Measurements from ENCODE around the gene MAML3. TPM values are rescaled to one million over a fixed set of nuclear protein-coding genes. Genes with fewer than 3 reads are reported as not detected.

Gene MAML3
- total and polyA plus RNA-seq, 2 of the 13 experiments (the other 11 are each of a cell fraction or from before 2014, with no cell fraction given) = 0.05 to 0.13 TPM

DNA sequence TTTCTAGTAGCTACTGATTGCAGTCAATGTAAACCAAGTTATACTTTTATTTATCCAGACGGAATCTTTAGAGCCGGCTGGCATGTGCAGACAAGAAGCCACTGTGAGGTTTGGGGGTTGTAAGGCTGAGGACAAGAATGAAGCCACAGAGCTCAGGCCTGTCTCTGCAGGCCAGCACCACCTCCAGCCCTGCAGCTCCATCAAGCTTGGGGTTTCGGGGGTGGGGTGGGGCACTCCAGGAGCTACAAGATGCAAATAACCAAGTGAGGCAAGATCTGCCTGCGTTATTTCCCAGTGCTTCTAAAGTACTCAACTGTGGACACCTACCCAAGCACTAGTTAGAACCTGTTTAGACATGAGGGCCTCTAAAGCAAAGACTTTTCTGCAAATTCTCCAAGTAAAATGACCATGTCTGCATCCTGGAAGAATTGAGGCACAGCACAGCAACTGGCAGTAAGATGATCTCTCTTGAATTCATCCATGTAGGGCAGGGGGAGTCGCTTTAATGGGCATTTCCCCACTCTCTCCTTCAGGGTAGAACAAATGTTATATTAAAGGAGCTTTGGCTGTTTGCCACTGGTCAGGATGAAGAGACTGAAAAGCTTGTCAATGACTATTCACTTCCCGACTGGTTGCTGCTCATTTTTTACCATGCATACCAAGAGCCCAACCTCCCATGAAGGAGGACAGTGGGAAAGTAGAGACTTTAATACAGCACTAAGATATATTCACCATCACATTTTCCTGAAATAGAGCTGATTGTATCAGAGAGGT, 265.8 kb downstream of the MAML3 start:
- Histone ChIP-seq H3K27ac (ENCODE audit: extremely low read length, insufficient read depth, low read length) (no peak overlapping the region), H2AFZ (ENCODE audit: low read length) (no peak overlapping the region), H3K9me3 (ENCODE audit: low read length) (no peaks in the 10 kb centered on the region), H3K4me1 (ENCODE audit: insufficient read depth, low read length) (peaks cover 39% of the 10 kb centered on the region), H3K4me2 (ENCODE audit: low read depth, low read length) (no peak overlapping the region), H3K36me3 (replicated peaks in 1 of 2; ENCODE audit: control insufficient read depth in 1 of 2, insufficient read depth in 2 of 2, low read length in 2 of 2) (no peaks in the 10 kb centered on the region), H3K9ac (ENCODE audit: insufficient read depth, low read depth, low read length) (no peak overlapping the region), H3K4me3 (replicated peaks in 1 of 3; ENCODE audit: insufficient read depth in 1 of 3, low read depth in 2 of 3, low read length in 3 of 3) (no peak overlapping the region), H4K20me1 (ENCODE audit: insufficient read depth, low read length) (no peaks in the 10 kb centered on the region), H3K27me3 (ENCODE audit: control insufficient read depth in 1 of 2, insufficient read depth in 2 of 2, low read length in 2 of 2) (peaks cover 0 to 13% of the 10 kb centered on the region in 2 experiments; a peak in 2 of 5 replicates), H3K79me2 (ENCODE audit: insufficient read depth, low read length) (no peaks in the 10 kb centered on the region)
- ChIA-PET POLR2A (no interaction called here), CTCF (ENCODE audit: low intra/inter-chr PET ratio, low total read pairs) (no interaction called here)
- intact Hi-C loops (cut with micrococcal nuclease; ENCODE audit: unreplicated experiment) = no loop called here
- TF ChIP-seq ZSCAN30 (CRISPR knock-in tag; IDR thresholded peaks at IDR 0.05) (no peak), SIN3B (IDR thresholded peaks at IDR 0.05; ENCODE audit: low read length) (no peak), HOXA7 (CRISPR knock-in tag; IDR thresholded peaks at IDR 0.05) (no peak), EED (CRISPR knock-in tag; IDR thresholded peaks at IDR 0.05) (no peak), KLF15 (CRISPR knock-in tag; IDR thresholded peaks at IDR 0.05; ENCODE audit: borderline replicate concordance) (no peak), NR2C2 (CRISPR knock-in tag; IDR thresholded peaks at IDR 0.05; ENCODE audit: borderline replicate concordance) (no peak), ZNF788 (CRISPR knock-in tag; IDR thresholded peaks at IDR 0.05; ENCODE audit: borderline replicate concordance) (no peak), NFE2L1 (CRISPR knock-in tag; IDR thresholded peaks at IDR 0.05; ENCODE audit: borderline replicate concordance) (no peak), ZNF367 (CRISPR knock-in tag; IDR thresholded peaks at IDR 0.05; ENCODE audit: borderline replicate concordance) (no peak)
- TF ChIP-seq, protein P1, sequence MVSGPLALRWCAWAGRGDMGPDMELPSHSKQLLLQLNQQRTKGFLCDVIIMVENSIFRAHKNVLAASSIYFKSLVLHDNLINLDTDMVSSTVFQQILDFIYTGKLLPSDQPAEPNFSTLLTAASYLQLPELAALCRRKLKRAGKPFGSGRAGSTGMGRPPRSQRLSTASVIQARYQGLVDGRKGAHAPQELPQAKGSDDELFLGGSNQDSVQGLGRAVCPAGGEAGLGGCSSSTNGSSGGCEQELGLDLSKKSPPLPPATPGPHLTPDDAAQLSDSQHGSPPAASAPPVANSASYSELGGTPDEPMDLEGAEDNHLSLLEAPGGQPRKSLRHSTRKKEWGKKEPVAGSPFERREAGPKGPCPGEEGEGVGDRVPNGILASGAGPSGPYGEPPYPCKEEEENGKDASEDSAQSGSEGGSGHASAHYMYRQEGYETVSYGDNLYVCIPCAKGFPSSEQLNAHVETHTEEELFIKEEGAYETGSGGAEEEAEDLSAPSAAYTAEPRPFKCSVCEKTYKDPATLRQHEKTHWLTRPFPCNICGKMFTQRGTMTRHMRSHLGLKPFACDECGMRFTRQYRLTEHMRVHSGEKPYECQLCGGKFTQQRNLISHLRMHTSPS (CRISPR knock-in tag; IDR thresholded peaks at IDR 0.05; ENCODE audit: low read depth) = no peak
- TF ChIP-seq, protein P2, sequence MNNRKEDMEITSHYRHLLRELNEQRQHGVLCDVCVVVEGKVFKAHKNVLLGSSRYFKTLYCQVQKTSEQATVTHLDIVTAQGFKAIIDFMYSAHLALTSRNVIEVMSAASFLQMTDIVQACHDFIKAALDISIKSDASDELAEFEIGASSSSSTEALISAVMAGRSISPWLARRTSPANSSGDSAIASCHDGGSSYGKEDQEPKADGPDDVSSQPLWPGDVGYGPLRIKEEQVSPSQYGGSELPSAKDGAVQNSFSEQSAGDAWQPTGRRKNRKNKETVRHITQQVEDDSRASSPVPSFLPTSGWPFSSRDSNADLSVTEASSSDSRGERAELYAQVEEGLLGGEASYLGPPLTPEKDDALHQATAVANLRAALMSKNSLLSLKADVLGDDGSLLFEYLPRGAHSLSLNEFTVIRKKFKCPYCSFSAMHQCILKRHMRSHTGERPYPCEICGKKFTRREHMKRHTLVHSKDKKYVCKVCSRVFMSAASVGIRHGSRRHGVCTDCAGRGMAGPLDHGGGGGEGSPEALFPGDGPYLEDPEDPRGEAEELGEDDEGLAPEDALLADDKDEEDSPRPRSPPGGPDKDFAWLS (CRISPR knock-in tag; IDR thresholded peaks at IDR 0.05; ENCODE audit: borderline replicate concordance) = no peak
- TF ChIP-seq, protein P3, sequence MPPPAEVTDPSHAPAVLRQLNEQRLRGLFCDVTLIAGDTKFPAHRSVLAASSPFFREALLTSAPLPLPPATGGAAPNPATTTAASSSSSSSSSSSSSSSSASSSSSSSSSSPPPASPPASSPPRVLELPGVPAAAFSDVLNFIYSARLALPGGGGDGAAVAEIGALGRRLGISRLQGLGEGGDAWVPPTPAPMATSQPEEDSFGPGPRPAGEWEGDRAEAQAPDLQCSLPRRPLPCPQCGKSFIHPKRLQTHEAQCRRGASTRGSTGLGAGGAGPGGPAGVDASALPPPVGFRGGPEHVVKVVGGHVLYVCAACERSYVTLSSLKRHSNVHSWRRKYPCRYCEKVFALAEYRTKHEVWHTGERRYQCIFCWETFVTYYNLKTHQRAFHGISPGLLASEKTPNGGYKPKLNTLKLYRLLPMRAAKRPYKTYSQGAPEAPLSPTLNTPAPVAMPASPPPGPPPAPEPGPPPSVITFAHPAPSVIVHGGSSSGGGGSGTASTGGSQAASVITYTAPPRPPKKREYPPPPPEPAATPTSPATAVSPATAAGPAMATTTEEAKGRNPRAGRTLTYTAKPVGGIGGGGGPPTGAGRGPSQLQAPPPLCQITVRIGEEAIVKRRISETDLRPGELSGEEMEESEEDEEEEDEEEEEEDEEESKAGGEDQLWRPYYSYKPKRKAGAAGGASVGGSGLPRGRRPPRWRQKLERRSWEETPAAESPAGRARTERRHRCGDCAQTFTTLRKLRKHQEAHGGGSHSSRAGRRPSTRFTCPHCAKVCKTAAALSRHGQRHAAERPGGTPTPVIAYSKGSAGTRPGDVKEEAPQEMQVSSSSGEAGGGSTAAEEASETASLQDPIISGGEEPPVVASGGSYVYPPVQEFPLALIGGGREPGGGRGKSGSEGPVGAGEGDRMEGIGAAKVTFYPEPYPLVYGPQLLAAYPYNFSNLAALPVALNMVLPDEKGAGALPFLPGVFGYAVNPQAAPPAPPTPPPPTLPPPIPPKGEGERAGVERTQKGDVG (CRISPR knock-in tag; IDR thresholded peaks at IDR 0.05; ENCODE audit: borderline replicate concordance) = no peak
- ATAC-seq (no peak), DNase-seq (ENCODE audit: low spot score) (no peak), FAIRE-seq (no peak)
- no TSS peak for BruUV-seq (replicated peaks)
- WGBS (ENCODE audit: low lambda C conversion rate) = 54% methylated on average over 4 of the region's 6 CpGs
- in situ Hi-C loops (cut with HindIII; ENCODE audit: extremely low pct_ligation_motif_present, low pct_unique_long_range_greater_than_20kb) = no loop called here

Measured in HepG2 (cell line).